Measurements from ENCODE around the gene SNUPN.
"Not testable (repeated sequence)": the region's sequence is repeated elsewhere in the genome, so short reads cannot be mapped to it uniquely, and the experiment has no call there.

SNUPN gene

GRCh38 chr15:75631935-75632334 lies 6.4 kb upstream of the SNUPN start:
- DNase-seq, result no peak

GRCh38 chr15:75622505-75622904 lies 3.0 kb downstream of the SNUPN start:
- no peak for DNase-seq

- no peak for DNase-seq
Measured at GRCh38 chr15:75620841-75621391, 4.6 kb downstream of the SNUPN start.

GRCh38 chr15:75620058-75620820 lies 5.3 kb downstream of the SNUPN start:
- DNase-seq, result no peak

GRCh38 chr15:75616766-75617165 lies 8.8 kb downstream of the SNUPN start:
- DNase-seq, result no peak

- DNase-seq, result peak; percentile 14
Measured at GRCh38 chr15:75606711-75607699, 18.5 kb downstream of the SNUPN start.

GRCh38 chr15:75606026-75606425 lies 19.5 kb downstream of the SNUPN start:
- no peak for DNase-seq

GRCh38 chr15:75599401-75599800 lies 26.1 kb downstream of the SNUPN start:
- DNase-seq, result no peak

GRCh38 chr15:75598361-75598760 lies 27.2 kb downstream of the SNUPN start:
- no peak for DNase-seq

GRCh38 chr15:75597667-75598341 lies 27.7 kb downstream of the SNUPN start:
- DNase-seq, result peak; percentile 40

- no peak for DNase-seq
Measured at GRCh38 chr15:75596703-75597345, 28.7 kb downstream of the SNUPN start.

- no peak for DNase-seq
Measured at GRCh38 chr15:75594276-75594675, 31.2 kb downstream of the SNUPN start.

- no peak for DNase-seq
Measured at GRCh38 chr15:75591655-75592364, 33.7 kb downstream of the SNUPN start.

GRCh38 chr15:75590239-75590638 lies 35.3 kb downstream of the SNUPN start:
- DNase-seq, result no peak

GRCh38 chr15:75589071-75589470 lies 36.5 kb downstream of the SNUPN start:
- no peak for DNase-seq

GRCh38 chr15:75586422-75586821 lies 39.1 kb downstream of the SNUPN start:
- DNase-seq, result not testable (repeated sequence)

GRCh38 chr15:75584121-75584520 lies 41.4 kb downstream of the SNUPN start:
- DNase-seq, result no peak

GRCh38 chr15:75583701-75584100 lies 41.8 kb downstream of the SNUPN start:
- DNase-seq, result no peak

- not testable (repeated sequence) for DNase-seq
Measured at GRCh38 chr15:75582943-75583342, 42.6 kb downstream of the SNUPN start.

- DNase-seq, result peak; percentile 78
Measured at GRCh38 chr15:75578948-75579920, 46.3 kb downstream of the SNUPN start, which contains the start of gene PTPN9. Gene PTPN9 (minus strand): TSS chr15:75579315. CDS start chr15:75578776, 539 bp downstream.

Data from activated naive CD4-positive, alpha-beta T cell treated with Interleukin-2 at 50 U/mL for 16 hours (primary cell).